IMR-90 (cell line): Measurements from ENCODE around the gene RIBC1. TPM values are rescaled to one million over a fixed set of nuclear protein-coding genes. Genes with fewer than 3 reads are reported as not detected.

ENCODE experiments used
- ATAC-seq: fragments of 200-7000 bp; cut with Tn5 transposase; 2 replicates; pipeline ENCODE4 v1.9.1; 2020; ENCODE audit warnings: low read depth, mild to moderate bottlenecking, moderate library complexity
- BruUV-seq: library from RNA; stranded (reverse); fragments of 400-500 nt; replicated peaks from 2 replicates; lab custom pipeline; 2021; lab: Mats Ljungman, UMichigan
- CTCF ChIA-PET: fragments of 300-600 bp; formaldehyde crosslinking; extraction: SDS; loops from one replicate; lab custom pipeline; 2021; ENCODE audit warnings: antibody characterized with exemption; lab: Yijun Ruan, JAX
- POLR2A ChIA-PET: fragments of 300-600 bp; sonication (Branson Sonifier 250); formaldehyde crosslinking; loops from one replicate; lab custom pipeline; 2022; ENCODE audit warnings: antibody characterized with exemption; ENCODE audit not compliant: unreplicated experiment; lab: Charles Lee
- DNase-seq: peaks from one replicate; pipeline ENCODE4 v3.0.0; 2013
- H2AFZ ChIP-seq: replicated peaks from 2 replicates; pipeline ENCODE3; 2013; ENCODE audit warnings: low read length, mild to moderate bottlenecking; ENCODE audit not compliant: poor library complexity
- H2AK5ac ChIP-seq: 2 replicates; pipeline ENCODE4 v1.6.1; 2013; ENCODE audit warnings: low read depth, low read length, inconsistent platforms
- H2AK9ac ChIP-seq: replicated peaks from 2 replicates; pipeline ENCODE3; 2013; ENCODE audit warnings: mild to moderate bottlenecking, low read depth, low read length, moderate library complexity; ENCODE audit not compliant: poor library complexity
- H2BK120ac ChIP-seq: 2 replicates; pipeline ENCODE4 v1.6.1; 2013; ENCODE audit warnings: low read depth, low read length, inconsistent platforms
- H2BK15ac ChIP-seq: 3 replicates; pipeline ENCODE4 v1.6.1; 2013; ENCODE audit warnings: low read depth, low read length, inconsistent platforms
- H2BK20ac ChIP-seq: 2 replicates; pipeline ENCODE4 v1.6.1; 2013; ENCODE audit warnings: low read depth, mild to moderate bottlenecking, inconsistent platforms, low read length, moderate library complexity
- H2BK5ac ChIP-seq: 2 replicates; pipeline ENCODE4 v1.6.1; 2013; ENCODE audit warnings: mild to moderate bottlenecking, low read depth, low read length, inconsistent platforms; ENCODE audit not compliant: poor library complexity, severe bottlenecking
- H3K14ac ChIP-seq: replicated peaks from 2 replicates; pipeline ENCODE4 v1.6.1; 2013; ENCODE audit warnings: low read depth, low read length, inconsistent platforms
- H3K18ac ChIP-seq: 2 replicates; pipeline ENCODE4 v1.6.1; 2013; ENCODE audit warnings: low read depth, low read length, control low read depth
- H3K23ac ChIP-seq: 2 replicates; pipeline ENCODE4 v1.6.1; 2013; ENCODE audit warnings: low read depth, low read length, inconsistent platforms
- H3K27ac ChIP-seq: 2 replicates; pipeline ENCODE4 v1.5.1; 2013; ENCODE audit warnings: mild to moderate bottlenecking, control low read depth, low read length; ENCODE audit not compliant: insufficient read depth
- H3K27me3 ChIP-seq: 2 replicates; pipeline ENCODE4 v1.6.1; 2013; ENCODE audit warnings: low read length; ENCODE audit not compliant: control insufficient read depth, insufficient read depth
- H3K36me3 ChIP-seq: 2 replicates; pipeline ENCODE4 v1.6.1; 2013; ENCODE audit warnings: low read length, mixed read lengths; ENCODE audit not compliant: control insufficient read depth, insufficient read depth
- H3K4ac ChIP-seq: 2 replicates; pipeline ENCODE4 v1.6.1; 2013; ENCODE audit warnings: low read depth, low read length, inconsistent platforms
- H3K4me1 ChIP-seq: 2 replicates; pipeline ENCODE4 v1.6.1; 2013; ENCODE audit warnings: low read length, mixed read lengths; ENCODE audit not compliant: control insufficient read depth, insufficient read depth
- H3K4me2 ChIP-seq: 2 replicates; pipeline ENCODE4 v1.6.1; 2013; ENCODE audit warnings: low read depth, mild to moderate bottlenecking, control low read depth, low read length, moderate library complexity
- H3K4me3 ChIP-seq: 2 replicates; pipeline ENCODE4 v1.5.1; 2013; ENCODE audit warnings: low read depth, mild to moderate bottlenecking, control low read depth, low read length, moderate library complexity; ENCODE audit not compliant: insufficient read depth
- H3K56ac ChIP-seq: 2 replicates; pipeline ENCODE4 v1.6.1; 2013; ENCODE audit warnings: low read length, inconsistent platforms; ENCODE audit not compliant: insufficient read depth; ENCODE audit errors: extremely low read depth
- H3K79me1 ChIP-seq, 2 experiments: 2 replicates each; pipeline ENCODE4 v1.6.1; 2013; ENCODE audit warnings: low read length in 2 of 2, inconsistent platforms in 1 of 2, low read depth in 1 of 2
- H3K9ac ChIP-seq: 2 replicates; pipeline ENCODE4 v1.6.1; 2013; ENCODE audit warnings: low read depth, low read length, control low read depth
- H3K9me1 ChIP-seq: 2 replicates; pipeline ENCODE4 v1.6.1; 2013; ENCODE audit warnings: low read length, inconsistent platforms; ENCODE audit not compliant: insufficient read depth
- H3K9me3 ChIP-seq: 2 replicates; pipeline ENCODE4 v1.6.1; 2013; ENCODE audit warnings: low read length; ENCODE audit not compliant: control insufficient read depth, insufficient read depth
- H4K20me1 ChIP-seq: 2 replicates; pipeline ENCODE4 v1.6.1; 2013; ENCODE audit warnings: low read length, inconsistent platforms; ENCODE audit not compliant: insufficient read depth
- H4K5ac ChIP-seq: 2 replicates; pipeline ENCODE4 v1.6.1; 2013; ENCODE audit warnings: mild to moderate bottlenecking, low read depth, low read length, control low read depth
- H4K8ac ChIP-seq, 2 experiments: 2 replicates each; pipeline ENCODE4 v1.6.1; 2013; ENCODE audit warnings: low read depth in 2 of 2, low read length in 2 of 2, control low read depth in 1 of 2, inconsistent platforms in 1 of 2
- H4K91ac ChIP-seq: 2 replicates; pipeline ENCODE4 v1.6.1; 2013; ENCODE audit warnings: low read depth, low read length, inconsistent platforms; ENCODE audit not compliant: insufficient read depth
- BHLHE40 ChIP-seq: fragments of 150-350 bp; IDR thresholded peaks from 2 replicates; pipeline ENCODE4 v1.6.1; 2016; ENCODE audit warnings: mild to moderate bottlenecking, low read depth, low read length
- CEBPB ChIP-seq: IDR thresholded peaks from 2 replicates; pipeline ENCODE4 v1.6.1; 2012; ENCODE audit warnings: low read depth, low read length, improper control_type of control experiment
- FOS ChIP-seq: fragments of 150-350 bp; IDR thresholded peaks from 2 replicates; pipeline ENCODE4 v1.6.1; 2016; ENCODE audit warnings: low read depth, low read length
- MAFK ChIP-seq: IDR thresholded peaks from 2 replicates; pipeline ENCODE4 v1.6.1; 2012; ENCODE audit warnings: low read depth, low read length, improper control_type of control experiment
- MAZ ChIP-seq: IDR thresholded peaks from 2 replicates; pipeline ENCODE4 v1.6.1; 2012; ENCODE audit warnings: low read depth, mild to moderate bottlenecking, low read length, improper control_type of control experiment, moderate library complexity, borderline replicate concordance
- MXI1 ChIP-seq: IDR thresholded peaks from 2 replicates; pipeline ENCODE4 v1.6.1; 2012; ENCODE audit warnings: low read depth, mild to moderate bottlenecking, low read length, moderate library complexity, borderline replicate concordance
- NFE2L2 ChIP-seq: fragments of 150-350 bp; IDR thresholded peaks from 2 replicates; pipeline ENCODE4 v1.6.1; 2016; ENCODE audit warnings: low read depth, mild to moderate bottlenecking, low read length
- POLR2A ChIP-seq: IDR thresholded peaks from 2 replicates; pipeline ENCODE4 v1.6.1; 2012; ENCODE audit warnings: mild to moderate bottlenecking, low read depth, low read length
- RAD21 ChIP-seq: IDR thresholded peaks from 2 replicates; pipeline ENCODE4 v1.6.1; 2012; ENCODE audit warnings: low read length, improper control_type of control experiment
- SMC3 ChIP-seq: fragments of 150-350 bp; IDR thresholded peaks from 2 replicates; pipeline ENCODE4 v1.6.1; 2016; ENCODE audit warnings: low read depth, mild to moderate bottlenecking, antibody characterized with exemption, low read length, moderate library complexity
- WGBS, 2 experiments: methylation state at CpG; one replicate each; pipeline versions ENCODE4 v1.1.5 to v1.1.7; 2013; ENCODE audit warnings: missing lambda C conversion rate in 2 of 2; ENCODE audit not compliant: insufficient read length in 1 of 2; ENCODE audit errors: extremely low coverage in 2 of 2; 5-methylcytosine and 5-hydroxymethylcytosine counted together
- dilution Hi-C: fragments of 300-500 bp; cut with HindIII; formaldehyde crosslinking; loops from one replicate; pipeline ENCODE4 v1.14.3; 2018; ENCODE audit warnings: low sequenced_read_pairs; ENCODE audit not compliant: unreplicated experiment
- in situ Hi-C: fragments of 300-500 bp; cut with MboI; formaldehyde crosslinking; loops from 3 replicates; pipeline ENCODE4 v1.14.3; 2019; ENCODE audit warnings: low sequenced_read_pairs, inconsistent platforms, mixed read lengths
- intact Hi-C: fragments of 100-400 bp; cut with micrococcal nuclease; formaldehyde crosslinking; loops from 2 replicates; pipeline ENCODE4 v1.10.0; 2022
- polyA plus RNA-seq, 3 experiments: library from polyadenylated mRNA; depleted of rRNA; stranded (reverse); fragments of >200 nt; gene quantifications; 2 replicates each; pipeline ENCODE4 v1.2.3, GENCODE V29; 2012; ENCODE audit warnings: low replicate concordance in 1 of 3
- total RNA-seq: library from RNA; depleted of rRNA; stranded (reverse); fragments of >200 nt; gene quantifications from 2 replicates; pipeline ENCODE4 v1.2.3, GENCODE V29; 2012
- TF ChIP-seq, protein P1 (sequence below): conservative IDR thresholded peaks from 2 replicates; pipeline ENCODE4 v1.5.1; 2012; ENCODE audit warnings: mild to moderate bottlenecking, low read depth, low read length, improper control_type of control experiment

The RIBC1 gene
- total and polyA plus RNA-seq, 2 of the 4 experiments (the other 2 are of a cell fraction): 0.31 to 0.36 TPM

DNA sequence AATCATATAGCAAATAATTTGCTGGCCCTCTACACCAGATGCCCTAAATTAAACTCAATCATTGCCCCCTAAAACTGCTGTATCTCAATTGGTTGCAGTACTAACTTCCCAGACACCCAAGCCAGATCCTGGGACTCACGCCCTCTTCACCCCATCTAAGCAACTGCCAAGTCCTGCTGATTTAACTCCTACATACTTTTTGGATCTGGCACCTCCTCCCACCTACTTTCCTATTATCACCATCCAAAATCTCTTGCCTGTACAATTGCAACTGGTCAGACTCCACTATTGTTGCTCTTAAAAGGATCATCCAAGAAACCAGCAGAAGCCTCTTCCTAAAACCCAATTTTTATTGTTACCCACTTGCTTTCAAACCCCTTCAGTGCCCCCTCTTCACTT, 16.2 kb downstream of the RIBC1 start:
- ATAC-seq (no peak), DNase-seq (no peak)
- in situ Hi-C loops (no loop called here), intact Hi-C loops (no loop called here), dilution Hi-C loops (no loop called here)
- no peak overlapping the region for H3K27ac ChIP-seq
- no peak overlapping the region for H3K4me2 ChIP-seq
- CTCF ChIA-PET: no interaction called here
- no TSS peak for BruUV-seq
- no peak overlapping the region for H3K56ac ChIP-seq
- no peak overlapping the region for H3K18ac ChIP-seq
- H3K4me1 ChIP-seq: peaks cover 4% of the 10 kb centered on the region; the same call in 1 of the 2 replicates
- H3K14ac ChIP-seq: no peak overlapping the region
- POLR2A ChIA-PET: no interaction called here
- H3K36me3 ChIP-seq: no peaks in the 10 kb centered on the region
- no peak overlapping the region for H2BK120ac ChIP-seq
- peaks cover 16% of the 10 kb centered on the region for H3K27me3 ChIP-seq
- no peak overlapping the region for H2BK15ac ChIP-seq
- no peak overlapping the region for H2AK9ac ChIP-seq
- peaks cover 4% of the 10 kb centered on the region; the same call in 1 of the 2 replicates for H3K9me1 ChIP-seq
- H3K79me1 ChIP-seq: no peaks in the 10 kb centered on the region; a peak in 1 of 4 replicates
- no peak overlapping the region for H4K5ac ChIP-seq
- no peak overlapping the region for H3K4ac ChIP-seq
- H2BK5ac ChIP-seq: no peak overlapping the region
- H2AFZ ChIP-seq: no peak overlapping the region
- no peak overlapping the region for H3K4me3 ChIP-seq
- TF ChIP-seq NFE2L2 (no peak), MAFK (no peak), RAD21 (no peak), CEBPB (no peak), BHLHE40 (no peak), SMC3 (no peak), FOS (no peak), MXI1 (no peak), MAZ (no peak), POLR2A (no peak)
- TF ChIP-seq, protein P1, sequence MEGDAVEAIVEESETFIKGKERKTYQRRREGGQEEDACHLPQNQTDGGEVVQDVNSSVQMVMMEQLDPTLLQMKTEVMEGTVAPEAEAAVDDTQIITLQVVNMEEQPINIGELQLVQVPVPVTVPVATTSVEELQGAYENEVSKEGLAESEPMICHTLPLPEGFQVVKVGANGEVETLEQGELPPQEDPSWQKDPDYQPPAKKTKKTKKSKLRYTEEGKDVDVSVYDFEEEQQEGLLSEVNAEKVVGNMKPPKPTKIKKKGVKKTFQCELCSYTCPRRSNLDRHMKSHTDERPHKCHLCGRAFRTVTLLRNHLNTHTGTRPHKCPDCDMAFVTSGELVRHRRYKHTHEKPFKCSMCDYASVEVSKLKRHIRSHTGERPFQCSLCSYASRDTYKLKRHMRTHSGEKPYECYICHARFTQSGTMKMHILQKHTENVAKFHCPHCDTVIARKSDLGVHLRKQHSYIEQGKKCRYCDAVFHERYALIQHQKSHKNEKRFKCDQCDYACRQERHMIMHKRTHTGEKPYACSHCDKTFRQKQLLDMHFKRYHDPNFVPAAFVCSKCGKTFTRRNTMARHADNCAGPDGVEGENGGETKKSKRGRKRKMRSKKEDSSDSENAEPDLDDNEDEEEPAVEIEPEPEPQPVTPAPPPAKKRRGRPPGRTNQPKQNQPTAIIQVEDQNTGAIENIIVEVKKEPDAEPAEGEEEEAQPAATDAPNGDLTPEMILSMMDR: no peak
- no peak overlapping the region for H2BK20ac ChIP-seq
- H3K9ac ChIP-seq: no peak overlapping the region
- no peaks in the 10 kb centered on the region for H4K20me1 ChIP-seq
- H3K23ac ChIP-seq: no peak overlapping the region
- no peak overlapping the region for H2AK5ac ChIP-seq
- no peak overlapping the region for H4K8ac ChIP-seq
- no peak overlapping the region for H4K91ac ChIP-seq
- WGBS, 2 experiments: 0% methylated on average over 1 of the region's 1 CpG; no CpG with 5 or more reads in 1 of the 2 experiments
- H3K9me3 ChIP-seq: no peaks in the 10 kb centered on the region
